ENCODE results near the gene MAS1.

Gene MAS1

DNA sequence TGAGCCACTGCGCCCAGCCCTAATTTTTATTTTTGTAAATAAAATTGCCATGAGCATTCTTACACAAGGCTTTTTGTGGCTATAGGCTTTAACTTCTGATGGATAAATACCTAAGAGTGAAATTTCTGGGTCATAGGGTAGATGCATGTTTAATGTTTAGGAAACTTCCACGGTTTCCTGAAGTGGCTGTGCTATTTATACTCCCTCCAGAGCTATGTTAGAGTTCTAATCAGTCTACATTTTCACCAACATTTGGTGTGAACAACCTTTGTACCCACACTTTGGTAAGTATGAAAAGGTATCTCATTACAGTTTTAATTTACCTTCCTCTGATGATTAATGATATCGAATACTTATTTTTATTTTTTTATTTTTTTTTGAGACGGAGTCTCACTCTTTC is 6.1 kb upstream of the MAS1 start:
- Histone ChIP-seq H3K4me1 (ENCODE audit: control insufficient read depth, insufficient read depth, low read length) (no peaks in the 10 kb centered on the region), H3K27me3 (ENCODE audit: control insufficient read depth, insufficient read depth, low read length) (no peaks in the 10 kb centered on the region), H3K9me3 (ENCODE audit: control insufficient read depth, insufficient read depth, low read length) (no peaks in the 10 kb centered on the region), H3K36me3 (ENCODE audit: control insufficient read depth, insufficient read depth, low read length) (no peaks in the 10 kb centered on the region), H3K9ac (ENCODE audit: low read depth, low read length) (no peak overlapping the region), H3K4me3 (ENCODE audit: low read depth, low read length) (no peak overlapping the region)

DNA sequence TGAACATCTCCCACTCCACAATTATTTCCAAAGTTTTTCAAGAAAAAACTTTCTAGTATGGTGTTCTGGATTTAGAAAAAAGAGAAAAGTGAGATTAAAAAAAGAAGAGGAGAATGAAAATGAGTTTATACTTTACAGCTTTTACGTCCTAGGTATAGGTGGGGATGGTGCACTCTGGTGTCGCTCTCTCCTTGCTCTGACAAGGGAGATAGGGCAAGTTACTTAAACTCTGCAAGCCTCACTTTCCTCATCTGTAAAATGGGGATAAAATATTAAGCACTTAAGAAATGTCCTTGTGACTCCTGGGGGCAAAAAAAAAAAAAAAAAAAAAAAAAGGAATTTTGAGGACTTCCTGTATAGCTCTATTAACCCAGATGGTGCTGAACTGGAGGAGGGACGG is 4.5 kb upstream of the MAS1 start:
- Histone ChIP-seq H3K9ac (ENCODE audit: low read depth, low read length) (no peak overlapping the region), H3K36me3 (ENCODE audit: control insufficient read depth, insufficient read depth, low read length) (no peaks in the 10 kb centered on the region), H3K4me3 (ENCODE audit: low read depth, low read length) (no peak overlapping the region), H3K9me3 (ENCODE audit: control insufficient read depth, insufficient read depth, low read length) (no peaks in the 10 kb centered on the region), H3K27me3 (ENCODE audit: control insufficient read depth, insufficient read depth, low read length) (no peaks in the 10 kb centered on the region), H3K4me1 (ENCODE audit: control insufficient read depth, insufficient read depth, low read length) (no peaks in the 10 kb centered on the region)

DNA sequence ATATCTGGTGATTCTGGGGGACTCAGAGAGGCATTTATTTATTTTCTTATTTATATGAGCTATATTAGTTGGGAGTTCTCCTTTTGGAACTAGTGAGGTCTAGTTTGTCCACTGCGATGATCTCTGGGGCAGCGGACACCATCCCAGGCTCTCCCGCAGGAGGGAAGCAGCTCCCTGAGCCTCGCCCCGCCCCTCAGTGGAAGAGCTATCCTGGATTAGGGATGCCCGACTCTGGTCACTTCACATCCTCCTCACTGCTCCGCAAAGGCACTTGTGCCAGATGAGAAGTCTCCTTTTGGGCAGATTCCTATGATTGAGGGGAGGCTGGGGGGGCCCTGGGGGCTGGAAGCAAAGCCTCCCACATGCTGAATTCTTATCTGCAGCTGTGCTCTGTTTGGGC is 3.6 kb upstream of the MAS1 start:
- Histone ChIP-seq H3K27me3 (ENCODE audit: control insufficient read depth, insufficient read depth, low read length) (no peaks in the 10 kb centered on the region), H3K36me3 (ENCODE audit: control insufficient read depth, insufficient read depth, low read length) (no peaks in the 10 kb centered on the region), H3K9ac (ENCODE audit: low read depth, low read length) (no peak overlapping the region), H3K4me3 (ENCODE audit: low read depth, low read length) (no peak overlapping the region), H3K4me1 (ENCODE audit: control insufficient read depth, insufficient read depth, low read length) (no peaks in the 10 kb centered on the region), H3K9me3 (ENCODE audit: control insufficient read depth, insufficient read depth, low read length) (no peaks in the 10 kb centered on the region)

DNA sequence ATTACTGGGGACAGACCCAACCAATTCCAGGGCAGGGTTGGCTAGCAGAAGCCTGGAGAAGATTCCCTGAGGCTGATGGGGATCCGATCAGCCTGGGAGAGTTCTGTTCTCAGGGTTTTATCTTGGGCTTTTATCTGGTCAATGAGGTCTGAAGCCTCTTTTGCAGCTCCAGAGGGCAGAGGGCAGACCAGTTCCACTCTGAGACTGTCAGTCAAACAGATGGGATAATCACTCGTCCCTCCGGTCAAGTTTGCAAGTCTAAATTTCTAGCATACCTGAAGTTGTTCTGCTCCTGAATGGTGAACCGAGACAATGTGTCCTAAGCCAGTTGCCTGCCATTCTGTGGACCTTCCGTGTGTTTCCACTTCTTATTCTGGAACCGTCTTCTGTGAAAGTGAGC is 3.0 kb upstream of the MAS1 start:
- H3K4me3 ChIP-seq (ENCODE audit: low read depth, low read length): no peak overlapping the region
- no peaks in the 10 kb centered on the region for H3K27me3 ChIP-seq (ENCODE audit: control insufficient read depth, insufficient read depth, low read length)
- no peaks in the 10 kb centered on the region for H3K4me1 ChIP-seq (ENCODE audit: control insufficient read depth, insufficient read depth, low read length)
- H3K36me3 ChIP-seq (ENCODE audit: control insufficient read depth, insufficient read depth, low read length): no peaks in the 10 kb centered on the region
- no peak overlapping the region for H3K9ac ChIP-seq (ENCODE audit: low read depth, low read length)
- no peaks in the 10 kb centered on the region for H3K9me3 ChIP-seq (ENCODE audit: control insufficient read depth, insufficient read depth, low read length)

DNA sequence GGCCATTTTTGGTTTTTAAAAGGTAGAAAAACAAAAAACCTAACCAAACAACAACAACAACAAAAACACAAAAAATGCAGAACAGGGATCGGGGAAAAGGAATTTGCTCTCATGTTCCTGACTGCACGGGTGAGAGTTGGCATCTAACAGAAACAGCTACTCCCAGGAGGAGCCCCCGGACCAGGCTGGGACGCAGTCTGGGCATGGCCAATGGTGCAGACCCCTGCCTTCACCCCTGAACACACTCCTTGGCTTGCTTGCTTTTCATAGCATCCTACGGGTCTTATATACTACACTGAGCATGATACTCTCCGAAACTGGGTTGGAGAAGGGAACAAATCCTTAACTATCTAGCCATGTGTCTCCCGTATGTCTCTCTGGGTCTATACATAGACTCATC is 587 bp upstream of the MAS1 start:
- Histone ChIP-seq H3K9ac (ENCODE audit: low read depth, low read length) (no peak overlapping the region), H3K27me3 (ENCODE audit: control insufficient read depth, insufficient read depth, low read length) (no peaks in the 10 kb centered on the region), H3K9me3 (ENCODE audit: control insufficient read depth, insufficient read depth, low read length) (no peaks in the 10 kb centered on the region), H3K36me3 (ENCODE audit: control insufficient read depth, insufficient read depth, low read length) (no peaks in the 10 kb centered on the region), H3K4me1 (ENCODE audit: control insufficient read depth, insufficient read depth, low read length) (no peaks in the 10 kb centered on the region), H3K4me3 (ENCODE audit: low read depth, low read length) (no peak overlapping the region)

DNA sequence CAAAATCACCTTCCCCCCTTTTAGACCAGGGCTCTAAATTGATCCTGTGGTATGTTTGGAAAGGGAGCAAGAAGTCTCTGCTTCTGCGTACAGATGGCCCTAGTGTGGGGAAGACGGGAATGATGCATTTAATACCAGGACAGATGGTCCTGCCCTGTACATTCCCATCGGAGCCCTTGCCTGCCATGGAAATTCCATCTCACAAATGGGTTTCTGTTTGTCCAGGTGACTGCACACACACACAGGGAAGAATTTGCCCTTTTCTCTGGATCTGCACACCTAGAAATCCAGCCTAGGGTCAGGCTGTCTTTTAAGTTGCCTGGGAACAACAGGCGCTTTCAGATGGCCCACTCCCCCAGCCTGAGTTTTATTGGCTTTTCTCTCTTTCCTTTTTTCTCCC is 1.3 kb downstream of the MAS1 start:
- Histone ChIP-seq H3K9me3 (ENCODE audit: control insufficient read depth, insufficient read depth, low read length) (no peaks in the 10 kb centered on the region), H3K4me3 (ENCODE audit: low read depth, low read length) (no peak overlapping the region), H3K36me3 (ENCODE audit: control insufficient read depth, insufficient read depth, low read length) (no peaks in the 10 kb centered on the region), H3K9ac (ENCODE audit: low read depth, low read length) (no peak overlapping the region), H3K4me1 (ENCODE audit: control insufficient read depth, insufficient read depth, low read length) (no peaks in the 10 kb centered on the region), H3K27me3 (ENCODE audit: control insufficient read depth, insufficient read depth, low read length) (no peaks in the 10 kb centered on the region)

DNA sequence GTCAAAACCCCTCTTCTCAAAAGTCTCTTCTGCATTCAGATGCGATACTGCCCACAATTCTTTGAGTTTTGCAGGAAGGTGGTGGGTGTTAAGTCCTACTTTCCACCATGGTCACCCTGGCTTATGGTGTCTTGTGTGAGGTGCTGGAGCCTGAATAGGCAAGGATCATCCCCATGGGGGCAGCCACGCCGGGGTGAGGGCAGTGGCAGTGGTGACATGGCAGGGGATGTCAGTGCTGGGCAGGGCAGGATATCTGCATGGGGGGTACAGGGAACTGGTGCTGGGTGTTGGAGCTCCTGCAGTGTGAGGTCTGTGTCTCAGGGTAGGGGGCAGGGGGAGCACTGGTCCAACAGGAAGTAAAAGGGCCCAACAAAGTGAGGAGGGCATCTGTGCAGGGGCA is 2.3 kb downstream of the MAS1 start:
- no peak overlapping the region for H3K9ac ChIP-seq (ENCODE audit: low read depth, low read length)
- no peak overlapping the region for H3K4me3 ChIP-seq (ENCODE audit: low read depth, low read length)
- no peaks in the 10 kb centered on the region for H3K36me3 ChIP-seq (ENCODE audit: control insufficient read depth, insufficient read depth, low read length)
- no peaks in the 10 kb centered on the region for H3K9me3 ChIP-seq (ENCODE audit: control insufficient read depth, insufficient read depth, low read length)
- no peaks in the 10 kb centered on the region for H3K4me1 ChIP-seq (ENCODE audit: control insufficient read depth, insufficient read depth, low read length)
- H3K27me3 ChIP-seq (ENCODE audit: control insufficient read depth, insufficient read depth, low read length): no peaks in the 10 kb centered on the region

DNA sequence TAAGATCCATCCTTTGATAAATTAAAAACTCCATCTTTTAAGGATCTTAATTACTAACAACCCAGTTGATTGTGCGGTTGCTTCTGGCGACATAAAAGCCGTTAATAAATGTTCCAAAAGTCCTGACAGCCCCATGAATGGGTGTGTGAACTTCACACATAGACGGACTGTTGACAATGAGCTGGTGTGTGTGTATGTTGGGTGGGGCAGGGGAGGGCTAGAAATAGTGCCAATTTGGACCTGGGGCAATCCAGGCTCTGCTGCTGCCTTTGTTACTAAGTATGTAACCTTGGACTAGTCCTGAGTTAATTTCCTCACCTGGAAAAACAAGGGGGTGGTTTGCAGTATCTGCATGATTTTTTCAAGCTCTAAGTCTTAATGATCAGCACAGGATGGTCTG is 4.2 kb downstream of the MAS1 start:
- Histone ChIP-seq H3K4me3 (ENCODE audit: low read depth, low read length) (no peak overlapping the region), H3K36me3 (ENCODE audit: control insufficient read depth, insufficient read depth, low read length) (no peaks in the 10 kb centered on the region), H3K9me3 (ENCODE audit: control insufficient read depth, insufficient read depth, low read length) (no peaks in the 10 kb centered on the region), H3K9ac (ENCODE audit: low read depth, low read length) (no peak overlapping the region), H3K27me3 (ENCODE audit: control insufficient read depth, insufficient read depth, low read length) (no peaks in the 10 kb centered on the region), H3K4me1 (ENCODE audit: control insufficient read depth, insufficient read depth, low read length) (no peaks in the 10 kb centered on the region)

DNA sequence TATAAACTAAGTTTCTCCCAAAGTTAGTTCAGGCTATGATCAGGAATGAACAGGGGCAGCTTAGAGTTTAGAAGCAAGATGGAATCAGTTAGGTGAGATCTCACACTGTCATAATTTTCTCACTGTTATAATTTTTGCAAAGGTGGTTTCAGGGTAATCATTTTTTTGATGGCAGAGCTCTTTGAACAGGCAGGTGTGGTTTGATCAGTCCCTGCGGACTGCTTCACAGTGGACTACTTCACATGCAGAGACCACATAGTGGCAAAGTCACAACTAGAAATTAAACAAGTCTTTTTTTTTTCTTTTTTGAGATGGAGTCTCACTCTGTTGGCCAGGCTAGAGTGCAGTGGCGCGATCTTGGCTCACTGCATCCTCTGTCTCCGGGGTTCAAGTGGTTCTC is 6.8 kb downstream of the MAS1 start:
- H3K36me3 ChIP-seq (ENCODE audit: control insufficient read depth, insufficient read depth, low read length): no peaks in the 10 kb centered on the region
- H3K4me1 ChIP-seq (ENCODE audit: control insufficient read depth, insufficient read depth, low read length): no peaks in the 10 kb centered on the region
- no peak overlapping the region for H3K4me3 ChIP-seq (ENCODE audit: low read depth, low read length)
- H3K9me3 ChIP-seq (ENCODE audit: control insufficient read depth, insufficient read depth, low read length): no peaks in the 10 kb centered on the region
- no peak overlapping the region for H3K9ac ChIP-seq (ENCODE audit: low read depth, low read length)
- no peaks in the 10 kb centered on the region for H3K27me3 ChIP-seq (ENCODE audit: control insufficient read depth, insufficient read depth, low read length)

DNA sequence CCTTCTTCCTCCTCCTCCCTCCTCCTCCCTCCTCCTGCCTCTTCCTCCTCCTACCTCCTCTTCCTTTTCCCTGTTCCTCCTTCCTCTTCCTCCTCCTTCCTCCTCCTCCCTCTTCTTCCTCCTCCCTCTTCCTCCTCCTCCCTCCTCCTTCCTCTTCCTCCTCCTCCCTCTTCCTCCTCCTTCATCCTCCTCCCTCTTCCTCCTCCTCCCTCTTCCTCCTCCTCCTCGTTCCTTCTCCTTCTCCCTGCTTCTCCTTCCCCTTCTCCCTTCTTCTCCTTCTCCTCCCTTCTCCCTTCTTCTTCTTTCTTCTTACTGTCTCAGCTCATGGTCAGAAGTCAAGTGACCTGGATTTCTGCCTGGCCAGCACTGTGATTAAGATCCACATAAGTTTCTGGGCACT is 7.7 kb downstream of the MAS1 start:
- H3K27me3 ChIP-seq (ENCODE audit: control insufficient read depth, insufficient read depth, low read length): no peaks in the 10 kb centered on the region

DNA sequence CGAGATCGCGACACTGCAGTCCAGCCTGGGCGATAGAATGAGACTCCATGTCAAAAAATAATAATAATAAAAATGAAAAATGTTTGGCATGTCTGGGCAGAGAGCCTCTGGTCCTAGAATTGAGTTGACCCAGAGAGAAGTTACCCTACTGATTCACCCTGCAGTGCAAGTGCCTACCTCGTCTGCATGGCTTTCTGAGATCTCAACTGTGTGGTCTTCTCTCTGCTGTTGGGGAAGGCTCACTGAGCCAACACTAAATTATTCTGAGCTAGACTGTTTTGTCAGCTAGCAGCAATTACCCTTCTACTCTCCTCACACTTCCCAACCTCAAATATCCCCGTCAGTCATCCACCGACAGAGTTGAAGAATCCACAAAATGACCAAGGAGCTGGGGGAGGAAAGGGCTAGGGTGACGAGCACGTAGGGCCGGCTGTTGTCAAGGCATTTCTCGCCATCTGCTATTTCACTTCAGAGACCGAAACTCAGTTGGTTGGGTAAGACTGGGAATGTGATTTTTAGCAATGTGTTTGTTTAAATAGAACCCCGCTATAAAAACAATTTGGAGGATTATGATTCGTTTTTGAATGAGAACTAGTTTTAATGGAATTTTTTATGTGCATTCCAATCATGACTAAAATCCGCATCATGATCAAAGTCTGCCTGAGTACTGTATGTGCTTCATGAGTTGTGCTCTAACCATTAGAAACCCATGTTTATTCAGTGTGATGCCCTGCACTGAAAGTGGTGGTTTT is 9.4 kb downstream of the MAS1 start:
- no peak overlapping the region for H3K4me3 ChIP-seq (ENCODE audit: low read depth, low read length)

More for the DNA sequence above, 7.7 kb downstream of the MAS1 start:
- Histone ChIP-seq H3K4me1 (ENCODE audit: control insufficient read depth, insufficient read depth, low read length) (no peaks in the 10 kb centered on the region), H3K4me3 (ENCODE audit: low read depth, low read length) (no peak overlapping the region), H3K9ac (ENCODE audit: low read depth, low read length) (no peak overlapping the region), H3K9me3 (ENCODE audit: control insufficient read depth, insufficient read depth, low read length) (no peaks in the 10 kb centered on the region), H3K36me3 (ENCODE audit: control insufficient read depth, insufficient read depth, low read length) (no peaks in the 10 kb centered on the region)

DNA sequence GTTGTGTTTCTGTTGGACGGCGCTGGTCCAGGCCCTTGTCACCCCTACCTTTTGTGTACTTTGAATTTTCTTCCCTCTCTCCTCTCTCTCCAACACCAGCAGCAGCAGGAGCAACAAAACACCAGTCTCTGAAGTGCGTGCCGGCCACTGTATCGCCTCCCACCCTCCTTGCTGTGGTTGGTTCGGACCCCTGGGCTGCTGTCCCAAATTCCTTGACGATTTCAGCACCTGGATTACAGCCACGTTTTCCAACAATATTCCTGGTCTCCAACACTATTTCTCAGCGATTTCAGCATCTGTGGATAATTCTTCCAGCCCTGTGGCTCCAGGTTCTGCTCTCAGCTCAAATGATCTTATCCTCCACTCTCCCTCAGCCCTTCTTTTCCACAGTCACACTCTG is 11.8 kb downstream of the MAS1 start:
- Histone ChIP-seq H3K4me3 (ENCODE audit: low read depth, low read length) (no peak overlapping the region), H3K27me3 (ENCODE audit: control insufficient read depth, insufficient read depth, low read length) (no peaks in the 10 kb centered on the region), H3K4me1 (ENCODE audit: control insufficient read depth, insufficient read depth, low read length) (no peaks in the 10 kb centered on the region), H3K9me3 (ENCODE audit: control insufficient read depth, insufficient read depth, low read length) (no peaks in the 10 kb centered on the region), H3K9ac (ENCODE audit: low read depth, low read length) (no peak overlapping the region), H3K36me3 (ENCODE audit: control insufficient read depth, insufficient read depth, low read length) (no peaks in the 10 kb centered on the region)

More for the DNA sequence above, 9.4 kb downstream of the MAS1 start:
- H3K4me1 ChIP-seq (ENCODE audit: control insufficient read depth, insufficient read depth, low read length): no peaks in the 10 kb centered on the region
- H3K27me3 ChIP-seq (ENCODE audit: control insufficient read depth, insufficient read depth, low read length): no peaks in the 10 kb centered on the region
- H3K9me3 ChIP-seq (ENCODE audit: control insufficient read depth, insufficient read depth, low read length): no peaks in the 10 kb centered on the region
- H3K36me3 ChIP-seq (ENCODE audit: control insufficient read depth, insufficient read depth, low read length): no peaks in the 10 kb centered on the region
- H3K9ac ChIP-seq (ENCODE audit: low read depth, low read length): no peak overlapping the region
